Measurements from ENCODE around the gene CWC15. TPM values are rescaled to one million over a fixed set of nuclear protein-coding genes. Genes with fewer than 3 reads are reported as not detected.
A peak's percentile ranks its signal among the peaks of the same experiment; 100 is the strongest.

The CWC15 gene
- total and polyA plus RNA-seq, 2 of the 13 experiments (the other 11 are each of a cell fraction or from before 2014, with no cell fraction given) = 27.6 to 61.2 TPM

GRCh38 chr11:94973099-94973968, at the start of gene CWC15, which contains the start of gene KDM4D (continued):
- no peak for TF ChIP-seq PCBP2 (optimal IDR thresholded peaks at IDR 0.05; ENCODE audit: low read depth, low read length, poor library complexity, severe bottlenecking)
- TF ChIP-seq ZNF558 (CRISPR knock-in tag; IDR thresholded peaks at IDR 0.05; ENCODE audit: borderline replicate concordance) = peak; percentile 67; the same call in 1 of the 2 replicates
- no peak for TF ChIP-seq TBX3 (IDR thresholded peaks at IDR 0.05; ENCODE audit: borderline replicate concordance)
- TF ChIP-seq ZNF782 (CRISPR knock-in tag; IDR thresholded peaks at IDR 0.05; ENCODE audit: borderline replicate concordance) = no peak; the same call in 1 of the 2 replicates
- TF ChIP-seq ZNF766 (CRISPR knock-in tag; IDR thresholded peaks at IDR 0.05; ENCODE audit: borderline replicate concordance) = no peak
- TF ChIP-seq ZNF510 (CRISPR knock-in tag; IDR thresholded peaks at IDR 0.05; ENCODE audit: low read depth) = no peak
- no peak for TF ChIP-seq NR2F6 (IDR thresholded peaks at IDR 0.05)
- TF ChIP-seq NR2F6 (CRISPR knock-in tag; IDR thresholded peaks at IDR 0.05) = no peak
- peak; percentile 79 for TF ChIP-seq RBFOX2 (IDR thresholded peaks at IDR 0.05; ENCODE audit: low read depth, low read length)
- TF ChIP-seq ONECUT2 (CRISPR knock-in tag; IDR thresholded peaks at IDR 0.05) = 0 out of 2 replicates have a peak, but pooled peaks have one; percentile 22
- no peak for TF ChIP-seq BHLHE40 (IDR thresholded peaks at IDR 0.05; ENCODE audit: low read length)
- no peak for TF ChIP-seq KLF9 (CRISPR knock-in tag; IDR thresholded peaks at IDR 0.05; ENCODE audit: low read depth)
- TF ChIP-seq TMF1 (CRISPR knock-in tag; IDR thresholded peaks at IDR 0.05; ENCODE audit: low read depth) = no peak
- no peak for TF ChIP-seq GRHL1 (CRISPR knock-in tag; conservative IDR thresholded peaks at IDR 0.05)
- TF ChIP-seq MXD1 (CRISPR knock-in tag; IDR thresholded peaks at IDR 0.05) = no peak
- TF ChIP-seq BRD4 (CRISPR knock-in tag; IDR thresholded peaks at IDR 0.05) = no peak
- 0 out of 2 replicates have a peak, but pooled peaks have one; percentile 45 for TF ChIP-seq THAP7 (CRISPR knock-in tag; IDR thresholded peaks at IDR 0.05)
- 0 out of 4 replicates have a peak, but pooled peaks of 1 of the 2 experiments have one; percentile 20 for TF ChIP-seq EP300 (IDR thresholded peaks at IDR 0.05; ENCODE audit: low read depth in 2 of 2, low read length in 2 of 2)
- no peak for TF ChIP-seq EP300 (CRISPR knock-in tag; IDR thresholded peaks at IDR 0.05; ENCODE audit: borderline replicate concordance)
- peak; percentile 23; the same call in 1 of the 2 replicates for TF ChIP-seq HNF4G (IDR thresholded peaks at IDR 0.05; ENCODE audit: borderline replicate concordance, low read depth, low read length)
- no peak for TF ChIP-seq HNF4G (CRISPR knock-in tag; IDR thresholded peaks at IDR 0.05; ENCODE audit: borderline replicate concordance, low read depth)
- TF ChIP-seq ZNF383 (CRISPR knock-in tag; IDR thresholded peaks at IDR 0.05; ENCODE audit: borderline replicate concordance) = no peak
- TF ChIP-seq ZNF800 (CRISPR knock-in tag; IDR thresholded peaks at IDR 0.05) = no peak
- no peak for TF ChIP-seq ZNF296 (CRISPR knock-in tag; conservative IDR thresholded peaks at IDR 0.05)
- TF ChIP-seq HOXA9 (CRISPR knock-in tag; IDR thresholded peaks at IDR 0.05; ENCODE audit: borderline replicate concordance) = no peak
